HCT116 (cell line): Measurements from ENCODE around the gene GMNN. TPM values are rescaled to one million over a fixed set of nuclear protein-coding genes. Genes with fewer than 3 reads are reported as not detected.

Source experiments
- ATAC-seq: fragments of 200-7000 bp; cut with Tn5 transposase; 2 replicates; pipeline ENCODE4 v1.9.1; 2020; ENCODE audit warnings: mild to moderate bottlenecking, moderate library complexity
- BruUV-seq: library from RNA; stranded (reverse); fragments of 400-500 nt; replicated peaks from 2 replicates; lab custom pipeline; 2021; lab: Mats Ljungman, UMichigan
- CTCF ChIA-PET: fragments of 300-600 bp; sonication (Branson Sonifier 250); formaldehyde crosslinking; loops from one replicate; lab custom pipeline; 2021; ENCODE audit warnings: antibody characterized with exemption; lab: Charles Lee
- POLR2A ChIA-PET: fragments of 300-600, 350-600 bp; sonication (Branson Sonifier 250); formaldehyde crosslinking; loops from one replicate; lab custom pipeline; 2021; ENCODE audit warnings: antibody characterized with exemption; lab: Charles Lee
- RAD21 ChIA-PET, 2 experiments: fragments of 300-600 bp; sonication (Branson Sonifier 250); formaldehyde crosslinking; loops; one replicate each; lab custom pipeline; 2023; ENCODE audit warnings: low total read pairs in 2 of 2; ENCODE audit not compliant: uncharacterized antibody in 2 of 2, unreplicated experiment in 2 of 2, low non-redundant PET in 1 of 2; lab: Charles Lee
- DNase-seq: peaks from one replicate; pipeline ENCODE4 v3.0.0-alpha.2; 2010; ENCODE audit warnings: low read depth, low spot score
- H2AFZ ChIP-seq: fragments of 200-600 bp; shearing (Covaris generic), sonication (generic); 2 replicates; pipeline ENCODE4 v1.6.1; 2017; ENCODE audit warnings: low read depth, mixed run types, mixed read lengths, antibody characterized with exemption, low read length; ENCODE audit not compliant: poor library complexity, severe bottlenecking
- H3K27ac ChIP-seq: 2 replicates; pipeline ENCODE4 v1.5.1; 2012; ENCODE audit warnings: low read depth, low read length
- H3K27me3 ChIP-seq: fragments of 200-600 bp; sonication (generic); 2 replicates; pipeline ENCODE4 v1.6.1; 2016; ENCODE audit warnings: mixed run types, low read length, mixed read lengths; ENCODE audit not compliant: insufficient read depth
- H3K36me3 ChIP-seq, 2 experiments: fragments of 200-500 bp in 1 of 2; fragments of 200-600 bp in 1 of 2; sonication (Bioruptor generic) in 1 of 2; sonication (generic) in 1 of 2; 2 replicates each; pipeline versions ENCODE4 v1.5.1 to v1.6.1; 2014 to 2016; ENCODE audit warnings: low read length in 2 of 2, inconsistent platforms in 1 of 2, mixed read lengths in 1 of 2, mixed run types in 1 of 2; ENCODE audit not compliant: insufficient read depth in 2 of 2, control insufficient read depth in 1 of 2
- H3K4me1 ChIP-seq, 2 experiments: fragments of 200-600 bp in 1 of 2; sonication (generic) in 1 of 2; 2 replicates each; pipeline versions ENCODE4 v1.5.1 to v1.6.1; 2012 to 2017; ENCODE audit warnings: low read length in 2 of 2, inconsistent platforms in 1 of 2, mild to moderate bottlenecking in 1 of 2, mixed read lengths in 1 of 2, mixed run types in 1 of 2, moderate library complexity in 1 of 2; ENCODE audit not compliant: insufficient read depth in 2 of 2, control insufficient read depth in 1 of 2
- H3K4me2 ChIP-seq: fragments of 200-600 bp; sonication (generic); 2 replicates; pipeline ENCODE4 v1.6.1; 2017; ENCODE audit warnings: mixed run types, low read length, mixed read lengths
- H3K4me3 ChIP-seq, 2 experiments: fragments of 200-600 bp in 1 of 2; sonication (generic) in 1 of 2; replicated peaks in 1 of 2; 2 replicates each; pipeline ENCODE4 v1.5.1; 2011 to 2016; ENCODE audit warnings: low read length in 2 of 2, control low read depth in 1 of 2, low read depth in 1 of 2, mild to moderate bottlenecking in 1 of 2, mixed read lengths in 1 of 2, mixed run types in 1 of 2
- H3K79me2 ChIP-seq: fragments of 200-600 bp; sonication (generic); 2 replicates; pipeline ENCODE4 v1.6.1; 2017; ENCODE audit warnings: mild to moderate bottlenecking, mixed run types, low read length, moderate library complexity, mixed read lengths; ENCODE audit not compliant: insufficient read depth
- H3K9ac ChIP-seq: fragments of 200-600 bp; sonication (generic); 2 replicates; pipeline ENCODE4 v1.6.1; 2016; ENCODE audit warnings: low read length, mixed read lengths
- H3K9me2 ChIP-seq: fragments of 200-600 bp; sonication (generic), shearing (Covaris generic); 2 replicates; pipeline ENCODE4 v1.6.1; 2017; ENCODE audit warnings: mixed run types, mild to moderate bottlenecking, moderate library complexity; ENCODE audit not compliant: insufficient read depth
- H3K9me3 ChIP-seq, 2 experiments: fragments of 200-500 bp in 1 of 2; fragments of 200-600 bp in 1 of 2; sonication (Bioruptor generic) in 1 of 2; sonication (generic) in 1 of 2; 2 replicates each; pipeline ENCODE4 v1.6.1; 2014 to 2017; ENCODE audit warnings: low read length in 2 of 2, mixed read lengths in 2 of 2, inconsistent platforms in 1 of 2, low read depth in 1 of 2, mild to moderate bottlenecking in 1 of 2, mixed run types in 1 of 2, moderate library complexity in 1 of 2; ENCODE audit not compliant: control insufficient read depth in 1 of 2, insufficient read depth in 1 of 2
- H4K20me1 ChIP-seq: fragments of 200-600 bp; sonication (generic), shearing (Covaris generic); 2 replicates; pipeline ENCODE4 v1.6.1; 2017; ENCODE audit warnings: mixed run types, mild to moderate bottlenecking, moderate library complexity; ENCODE audit not compliant: insufficient read depth
- ATF3 ChIP-seq: IDR thresholded peaks from 2 replicates; pipeline ENCODE4 v1.6.1; 2012
- CBX3 ChIP-seq: IDR thresholded peaks from 2 replicates; pipeline ENCODE4 v1.6.1; 2012; ENCODE audit warnings: low read depth
- EGR1 ChIP-seq: IDR thresholded peaks from 2 replicates; pipeline ENCODE4 v1.6.1; 2012; ENCODE audit warnings: low read depth
- ELF1 ChIP-seq: IDR thresholded peaks from 2 replicates; pipeline ENCODE4 v1.6.1; 2012; ENCODE audit warnings: low read depth, borderline replicate concordance
- EZH2 ChIP-seq: fragments of 200-600 bp; sonication (generic); IDR thresholded peaks from 2 replicates; pipeline ENCODE4 v1.6.1; 2017; ENCODE audit warnings: antibody characterized with exemption, mixed run types
- EZH2phosphoT487 ChIP-seq: fragments of 200-600 bp; IDR thresholded peaks from 2 replicates; pipeline ENCODE4 v1.6.1; 2018; ENCODE audit warnings: antibody characterized with exemption, borderline replicate concordance
- FOSL1 ChIP-seq: IDR thresholded peaks from 2 replicates; pipeline ENCODE4 v1.6.1; 2012; ENCODE audit warnings: low read depth
- JUND ChIP-seq: IDR thresholded peaks from 2 replicates; pipeline ENCODE4 v1.6.1; 2012
- POLR2A ChIP-seq: IDR thresholded peaks from 2 replicates; pipeline ENCODE4 v1.7.0; 2011; ENCODE audit warnings: borderline replicate concordance; ENCODE audit not compliant: insufficient read depth, insufficient read length; ENCODE audit errors: extremely low read depth
- POLR2AphosphoS5 ChIP-seq: IDR thresholded peaks from 2 replicates; pipeline ENCODE4 v1.6.1; 2011; ENCODE audit warnings: mild to moderate bottlenecking, low read depth, low read length, moderate library complexity
- RAD21 ChIP-seq: IDR thresholded peaks from 2 replicates; pipeline ENCODE4 v1.6.1; 2012; ENCODE audit warnings: low read depth, mild to moderate bottlenecking
- SIN3A ChIP-seq: IDR thresholded peaks from 2 replicates; pipeline ENCODE4 v1.6.1; 2012; ENCODE audit warnings: low read depth
- SRF ChIP-seq: IDR thresholded peaks from 2 replicates; pipeline ENCODE4 v1.6.1; 2012; ENCODE audit warnings: low read depth
- TCF7L2 ChIP-seq: IDR thresholded peaks from 2 replicates; pipeline ENCODE4 v1.7.0; 2011; ENCODE audit warnings: borderline replicate concordance, inconsistent platforms; ENCODE audit not compliant: insufficient read depth, insufficient read length; ENCODE audit errors: extremely low read depth
- YY1 ChIP-seq: IDR thresholded peaks from 2 replicates; pipeline ENCODE4 v1.6.1; 2011; ENCODE audit warnings: low read length, low read depth, moderate library complexity, mild to moderate bottlenecking; ENCODE audit not compliant: insufficient replicate concordance; ENCODE audit errors: extremely low read depth
- ZFX ChIP-seq: fragments of 450-650 bp; IDR thresholded peaks from 2 replicates; pipeline ENCODE4 v1.6.1; 2017
- intact Hi-C: fragments of 100-400 bp; cut with micrococcal nuclease; formaldehyde crosslinking; loops from 2 replicates; pipeline ENCODE4 v1.10.0; 2022
- total RNA-seq: library from RNA; stranded (reverse); gene quantifications from one replicate; pipeline ENCODE4 v1.2.1, GENCODE V29; 2021; ENCODE audit not compliant: unreplicated experiment
- TF ChIP-seq, protein P1 (sequence below), 3 experiments: fragments of 200-600 bp in 1 of 3; sonication (generic) in 1 of 3; IDR thresholded peaks in 2 of 3; conservative IDR thresholded peaks in 1 of 3; 2 replicates each; pipeline ENCODE4 v1.5.1; 2012 to 2017; ENCODE audit warnings: low read depth in 2 of 3, low read length in 2 of 3, antibody characterized with exemption in 1 of 3, borderline replicate concordance in 1 of 3, control low read depth in 1 of 3, mild to moderate bottlenecking in 1 of 3, mixed read lengths in 1 of 3, mixed run types in 1 of 3, moderate library complexity in 1 of 3; ENCODE audit not compliant: insufficient read depth in 1 of 3
- TF ChIP-seq, protein P2 (sequence below): IDR thresholded peaks from 2 replicates; pipeline ENCODE4 v1.6.1; 2012

GMNN gene
- total RNA-seq, 1 experiment from 2014 or later: 54.9 TPM

DNA sequence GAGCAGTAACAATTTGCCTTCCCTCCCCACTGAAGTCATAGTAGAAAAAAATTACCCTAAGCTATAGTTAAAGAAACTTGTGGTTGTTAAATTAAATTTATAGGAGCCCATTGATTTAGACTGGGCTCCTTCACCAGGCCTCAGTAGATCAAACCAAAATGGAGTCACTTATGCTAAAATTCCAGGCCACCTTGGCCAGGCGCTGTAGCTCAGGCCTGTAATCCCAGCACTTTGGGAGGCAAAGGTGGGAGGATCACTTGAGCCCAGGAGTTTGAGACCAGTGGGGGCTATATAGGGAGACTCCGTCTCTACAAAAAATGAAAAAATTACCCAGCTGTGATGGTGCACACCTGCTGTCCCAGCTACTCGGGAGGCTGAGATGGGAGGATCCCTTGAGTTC, 15.0 kb upstream of the GMNN start (continued):
- TF ChIP-seq YY1 (no peak), ELF1 (no peak)

DNA sequence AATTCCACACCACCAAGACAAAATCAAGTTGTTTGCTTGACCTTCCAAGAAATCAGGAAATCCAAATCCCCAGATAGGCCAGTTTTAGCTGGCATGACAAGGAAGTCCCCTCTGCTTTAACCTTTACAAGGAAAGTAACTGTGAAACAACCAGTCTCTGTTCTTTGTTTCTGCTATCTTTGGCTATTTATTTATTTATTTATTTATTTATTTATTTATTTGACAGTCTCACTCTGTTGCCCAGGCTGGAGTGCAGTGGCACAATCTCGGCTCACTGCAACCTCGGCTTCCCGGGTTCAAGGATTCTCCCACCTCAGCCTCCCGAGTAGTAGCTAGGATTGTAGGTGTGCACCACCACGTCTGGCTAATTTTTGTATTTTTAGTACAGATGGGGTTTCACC, 14.5 kb upstream of the GMNN start:
- no peak overlapping the region for H3K27ac ChIP-seq
- ChIA-PET CTCF (interaction anchor here (1.6 kb wide), 1 partner anchor 176 kb away, joined by 3 read pairs; no protein-coding TSS in a partner anchor), POLR2A (no interaction called here), RAD21 (no interaction called here)
- H4K20me1 ChIP-seq: no peaks in the 10 kb centered on the region
- H3K27me3 ChIP-seq: no peaks in the 10 kb centered on the region
- intact Hi-C loops: loop anchor here (5.0 kb wide), 1 partner anchor 58 kb away; no protein-coding TSS in a partner anchor
- H3K9me3 ChIP-seq: no peaks in the 10 kb centered on the region
- H3K9me2 ChIP-seq: no peaks in the 10 kb centered on the region
- H2AFZ ChIP-seq: no peak overlapping the region
- no peak overlapping the region for H3K4me3 ChIP-seq
- no TSS peak for BruUV-seq
- TF ChIP-seq YY1: no peak
- TF ChIP-seq ELF1: no peak
- no peak for TF ChIP-seq TCF7L2
- TF ChIP-seq EGR1: no peak
- no peak for TF ChIP-seq ATF3
- TF ChIP-seq EZH2phosphoT487: no peak
- no peak for TF ChIP-seq FOSL1
- no peak for TF ChIP-seq POLR2A
- TF ChIP-seq JUND: no peak
- TF ChIP-seq SIN3A: no peak
- no peak for TF ChIP-seq ZFX
- TF ChIP-seq, protein P1, sequence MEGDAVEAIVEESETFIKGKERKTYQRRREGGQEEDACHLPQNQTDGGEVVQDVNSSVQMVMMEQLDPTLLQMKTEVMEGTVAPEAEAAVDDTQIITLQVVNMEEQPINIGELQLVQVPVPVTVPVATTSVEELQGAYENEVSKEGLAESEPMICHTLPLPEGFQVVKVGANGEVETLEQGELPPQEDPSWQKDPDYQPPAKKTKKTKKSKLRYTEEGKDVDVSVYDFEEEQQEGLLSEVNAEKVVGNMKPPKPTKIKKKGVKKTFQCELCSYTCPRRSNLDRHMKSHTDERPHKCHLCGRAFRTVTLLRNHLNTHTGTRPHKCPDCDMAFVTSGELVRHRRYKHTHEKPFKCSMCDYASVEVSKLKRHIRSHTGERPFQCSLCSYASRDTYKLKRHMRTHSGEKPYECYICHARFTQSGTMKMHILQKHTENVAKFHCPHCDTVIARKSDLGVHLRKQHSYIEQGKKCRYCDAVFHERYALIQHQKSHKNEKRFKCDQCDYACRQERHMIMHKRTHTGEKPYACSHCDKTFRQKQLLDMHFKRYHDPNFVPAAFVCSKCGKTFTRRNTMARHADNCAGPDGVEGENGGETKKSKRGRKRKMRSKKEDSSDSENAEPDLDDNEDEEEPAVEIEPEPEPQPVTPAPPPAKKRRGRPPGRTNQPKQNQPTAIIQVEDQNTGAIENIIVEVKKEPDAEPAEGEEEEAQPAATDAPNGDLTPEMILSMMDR (IDR thresholded peaks at IDR 0.05 in 2 of 3, conservative IDR thresholded peaks at IDR 0.05 in 1 of 3; ENCODE audit: borderline replicate concordance in 1 of 3, insufficient read depth in 1 of 3, low read depth in 2 of 3, low read length in 2 of 3): no peak
- TF ChIP-seq POLR2AphosphoS5: no peak
- TF ChIP-seq RAD21: no peak
- no peak for TF ChIP-seq CBX3
- no peak for TF ChIP-seq EZH2
- TF ChIP-seq SRF: no peak
- TF ChIP-seq, protein P2, sequence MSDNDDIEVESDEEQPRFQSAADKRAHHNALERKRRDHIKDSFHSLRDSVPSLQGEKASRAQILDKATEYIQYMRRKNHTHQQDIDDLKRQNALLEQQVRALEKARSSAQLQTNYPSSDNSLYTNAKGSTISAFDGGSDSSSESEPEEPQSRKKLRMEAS: no peak
- no peak overlapping the region for H3K4me2 ChIP-seq
- no peak for ATAC-seq
- H3K9ac ChIP-seq: no peak overlapping the region
- DNase-seq: no peak
- no peaks in the 10 kb centered on the region for H3K79me2 ChIP-seq
- H3K4me1 ChIP-seq: peaks cover 0 to 7% of the 10 kb centered on the region in 2 experiments; a peak in 1 of 4 replicates
- no peaks in the 10 kb centered on the region for H3K36me3 ChIP-seq
